Activated CD8-positive, alpha-beta T cell treated with anti-CD3 and anti-CD28 coated beads for 36 hours (primary cell): ENCODE results near the gene TPST1. TPM values are rescaled to one million over a fixed set of nuclear protein-coding genes. Genes with fewer than 3 reads are reported as not detected.
"Not testable (repeated sequence)": the region's sequence is repeated elsewhere in the genome, so short reads cannot be mapped to it uniquely, and the experiment has no call there.

Experiments used
- ATAC-seq: fragments of 200-7000 bp; cut with Tn5 transposase; one replicate; pipeline ENCODE4 v1.10.0; 2021; ENCODE audit warnings: mild to moderate bottlenecking, moderate library complexity
- CTCF ChIA-PET: fragments of 350-600 bp; sonication (Branson Sonifier 250); formaldehyde crosslinking; loops from one replicate; lab custom pipeline; 2021; ENCODE audit warnings: antibody characterized with exemption; lab: Charles Lee
- POLR2A ChIA-PET: fragments of 350-600 bp; sonication (Branson Sonifier 250); formaldehyde crosslinking; loops from one replicate; lab custom pipeline; 2021; ENCODE audit warnings: antibody characterized with exemption; lab: Charles Lee
- DNase-seq: peaks from one replicate; pipeline ENCODE4 v3.0.0-alpha.2; 2020
- H3K27ac Mint-ChIP-seq: one replicate; pipeline ENCODE4 v1.8.0; 2021; ENCODE audit warnings: mild to moderate bottlenecking, mixed read lengths
- H3K27me3 Mint-ChIP-seq: one replicate; pipeline ENCODE4 v1.8.0; 2021; ENCODE audit warnings: mixed read lengths
- H3K36me3 Mint-ChIP-seq: one replicate; pipeline ENCODE4 v1.8.0; 2021; ENCODE audit warnings: low read depth, mixed read lengths
- H3K4me1 Mint-ChIP-seq: one replicate; pipeline ENCODE4 v1.8.0; 2021; ENCODE audit warnings: low read depth, mixed read lengths
- H3K4me3 Mint-ChIP-seq: one replicate; pipeline ENCODE4 v1.8.0; 2021; ENCODE audit warnings: mild to moderate bottlenecking, moderate library complexity, mixed read lengths
- H3K9me3 Mint-ChIP-seq: one replicate; pipeline ENCODE4 v1.8.0; 2021; ENCODE audit warnings: mixed read lengths
- CTCF ChIP-seq: fragments of 200-600 bp; IDR thresholded peaks from one replicate; pipeline ENCODE4 v1.8.0; 2022; ENCODE audit warnings: antibody characterized with exemption, mild to moderate bottlenecking
- intact Hi-C: fragments of 100-400 bp; cut with micrococcal nuclease; formaldehyde crosslinking; loops from one replicate; pipeline ENCODE4 v1.10.0; 2022
- total RNA-seq, 2 experiments: library from RNA; stranded (reverse); gene quantifications; one replicate each; pipeline ENCODE4 v1.2.3, GENCODE V29; 2021

Gene TPST1
- total RNA-seq, 2 experiments from 2014 or later = 2.4 TPM

GRCh38 chr7:66173856-66174255, 31.3 kb upstream of the TPST1 start:
- Mint-ChIP-seq H3K27ac (no peak overlapping the region), H3K36me3 (no peaks in the 10 kb centered on the region), H3K27me3 (no peaks in the 10 kb centered on the region), H3K9me3 (no peaks in the 10 kb centered on the region), H3K4me1 (peaks cover 5% of the 10 kb centered on the region), H3K4me3 (no peak overlapping the region)
- intact Hi-C loops = no loop called here
- DNase-seq (no peak), ATAC-seq (no peak)
- TF ChIP-seq CTCF = no peak
- POLR2A ChIA-PET = no interaction called here
- CTCF ChIA-PET = no interaction called here

- H3K4me1 Mint-ChIP-seq, H3K27ac Mint-ChIP-seq, ATAC-seq, intact Hi-C loops, H3K27me3 Mint-ChIP-seq, POLR2A ChIA-PET, H3K4me3 Mint-ChIP-seq, DNase-seq, H3K36me3 Mint-ChIP-seq, CTCF ChIA-PET, H3K9me3 Mint-ChIP-seq: not testable (repeated sequence)
These were observed 30.1 kb upstream of the TPST1 start for GRCh38 chr7:66175006-66175405.

- POLR2A ChIA-PET = interaction anchor here (0.6 kb wide), 1 partner anchor 701 kb away, joined by 4 read pairs; no protein-coding TSS in a partner anchor
- no peak overlapping the region for H3K27ac Mint-ChIP-seq
These were observed 28.2 kb upstream of the TPST1 start for GRCh38 chr7:66176914-66177313.

GRCh38 chr7:66178258-66178657, 26.9 kb upstream of the TPST1 start:
- Mint-ChIP-seq H3K9me3 (no peaks in the 10 kb centered on the region), H3K27me3 (no peaks in the 10 kb centered on the region), H3K4me1 (peaks cover under 1% of the 10 kb centered on the region), H3K27ac (no peak overlapping the region), H3K4me3 (no peak overlapping the region), H3K36me3 (no peaks in the 10 kb centered on the region)
- intact Hi-C loops = no loop called here
- TF ChIP-seq CTCF = no peak
- no peak for ATAC-seq
- DNase-seq = no peak
- CTCF ChIA-PET = no interaction called here
- POLR2A ChIA-PET = no interaction called here

More at GRCh38 chr7:66176914-66177313, 28.2 kb upstream of the TPST1 start:
- ATAC-seq = no peak
- H3K9me3 Mint-ChIP-seq = no peaks in the 10 kb centered on the region
- H3K27me3 Mint-ChIP-seq = no peaks in the 10 kb centered on the region
- no peak for DNase-seq
- intact Hi-C loops = no loop called here
- CTCF ChIA-PET = no interaction called here
- TF ChIP-seq CTCF = no peak
- peaks cover 5% of the 10 kb centered on the region for H3K4me1 Mint-ChIP-seq
- no peaks in the 10 kb centered on the region for H3K36me3 Mint-ChIP-seq
- H3K4me3 Mint-ChIP-seq = no peak overlapping the region

GRCh38 chr7:66181329-66181728, 23.8 kb upstream of the TPST1 start:
- Mint-ChIP-seq H3K36me3 (no peaks in the 10 kb centered on the region), H3K9me3 (no peaks in the 10 kb centered on the region), H3K4me3 (no peak overlapping the region), H3K27me3 (no peaks in the 10 kb centered on the region), H3K27ac (no peak overlapping the region), H3K4me1 (no peaks in the 10 kb centered on the region)
- TF ChIP-seq CTCF = no peak
- ChIA-PET POLR2A (no interaction called here), CTCF (no interaction called here)
- DNase-seq (no peak), ATAC-seq (no peak)
- intact Hi-C loops = no loop called here

- no peak for ATAC-seq
- Mint-ChIP-seq H3K9me3 (no peaks in the 10 kb centered on the region), H3K4me1 (no peaks in the 10 kb centered on the region), H3K4me3 (no peak overlapping the region), H3K27ac (no peak overlapping the region), H3K27me3 (no peaks in the 10 kb centered on the region), H3K36me3 (no peaks in the 10 kb centered on the region)
- POLR2A ChIA-PET = no interaction called here
- DNase-seq = no peak
- no peak for TF ChIP-seq CTCF
- CTCF ChIA-PET = no interaction called here
- intact Hi-C loops = no loop called here
These were observed 23.3 kb upstream of the TPST1 start for GRCh38 chr7:66181845-66182244.
